NCI-H146 treated with DMSO at 0.1 percent for 48 hours (cell line): ENCODE measurements around the gene EIF2B2.
"Not testable (repeated sequence)": the region's sequence is repeated elsewhere in the genome, so short reads cannot be mapped to it uniquely, and the experiment has no call there.

ENCODE experiments used
- DNase-seq: peaks from one replicate; lab custom pipeline; 2025; ENCODE audit not compliant: unreplicated experiment; lab: John Stamatoyannopoulos, UW

The EIF2B2 gene

DNA sequence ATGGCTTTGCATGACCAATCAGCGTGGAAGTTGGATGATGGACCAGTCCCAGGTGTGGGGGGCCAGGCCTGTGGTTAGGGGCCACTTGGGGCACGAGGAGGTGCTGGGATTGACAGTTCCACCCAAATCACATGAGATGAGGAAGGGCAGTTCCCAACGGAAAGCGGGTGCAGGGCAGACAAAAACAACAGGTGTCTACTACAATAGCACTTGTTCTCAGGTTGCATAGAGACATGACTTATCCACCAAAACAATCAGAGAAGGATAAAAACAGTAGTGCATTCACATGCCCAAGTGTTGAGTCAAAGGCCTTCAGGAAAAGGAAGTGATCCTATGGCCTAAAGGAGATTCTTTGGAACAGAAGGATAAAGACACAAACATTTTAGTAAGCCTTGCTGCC is 14.6 kb upstream of the EIF2B2 start:
- no peak for DNase-seq

DNA sequence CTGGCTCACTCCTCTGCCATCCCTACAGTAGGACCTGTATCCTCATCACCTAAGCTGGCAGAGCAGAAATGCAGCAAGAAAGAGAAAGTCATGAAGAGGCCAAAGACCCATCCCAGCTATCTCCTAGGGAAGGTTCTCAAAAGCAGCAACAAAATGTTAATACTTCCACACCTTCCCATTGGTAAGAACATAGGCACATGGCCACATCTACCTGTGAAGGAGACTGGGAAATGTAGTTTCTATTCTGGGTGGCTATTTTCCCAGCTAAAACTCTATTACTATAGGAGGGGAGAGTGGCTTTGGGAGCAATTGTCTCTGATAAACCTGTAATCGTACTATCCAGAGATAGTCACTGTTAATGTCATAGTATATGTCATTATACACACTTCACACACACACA is 13.7 kb upstream of the EIF2B2 start:
- DNase-seq, result no peak

DNA sequence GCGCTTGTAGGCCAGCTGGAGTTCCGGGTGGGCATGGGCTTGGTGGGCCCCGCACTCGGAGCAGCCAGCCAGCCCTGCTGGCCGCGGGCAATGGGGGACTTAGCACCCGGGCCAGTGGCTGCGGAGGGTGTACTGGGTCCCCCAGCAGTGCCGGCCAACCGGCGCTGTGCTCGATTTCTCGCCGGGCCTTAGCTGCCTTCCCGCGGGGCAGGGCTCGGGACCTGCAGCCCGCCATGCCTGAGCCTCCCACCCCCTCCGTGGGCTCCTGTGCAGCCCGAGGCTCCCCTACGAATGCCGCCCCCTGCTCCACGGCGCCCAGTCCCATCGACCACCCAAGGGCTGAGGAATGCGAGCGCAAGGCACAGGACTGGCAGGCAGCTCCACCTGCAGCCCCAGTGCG is 8.5 kb upstream of the EIF2B2 start:
- DNase-seq, result not testable (repeated sequence)

DNA sequence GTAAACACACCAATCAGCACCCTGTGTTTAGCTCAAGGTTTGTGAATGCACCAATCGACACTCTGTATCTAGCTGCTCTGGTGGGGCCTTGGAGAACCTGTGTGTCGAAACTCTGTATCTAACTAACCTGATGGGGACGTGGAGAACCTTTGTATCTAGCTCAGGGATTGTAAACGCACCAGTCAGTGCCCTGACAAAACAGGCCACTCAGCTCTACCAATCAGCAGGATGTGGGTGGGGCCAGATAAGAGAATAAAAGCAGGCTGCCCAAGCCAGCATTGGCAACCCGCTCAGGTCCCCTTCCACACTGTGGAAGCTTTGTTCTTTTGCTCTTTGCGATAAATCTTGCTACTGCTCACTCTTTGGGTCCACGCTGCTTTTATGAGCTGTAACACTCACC is 6.9 kb upstream of the EIF2B2 start:
- not testable (repeated sequence) for DNase-seq

DNA sequence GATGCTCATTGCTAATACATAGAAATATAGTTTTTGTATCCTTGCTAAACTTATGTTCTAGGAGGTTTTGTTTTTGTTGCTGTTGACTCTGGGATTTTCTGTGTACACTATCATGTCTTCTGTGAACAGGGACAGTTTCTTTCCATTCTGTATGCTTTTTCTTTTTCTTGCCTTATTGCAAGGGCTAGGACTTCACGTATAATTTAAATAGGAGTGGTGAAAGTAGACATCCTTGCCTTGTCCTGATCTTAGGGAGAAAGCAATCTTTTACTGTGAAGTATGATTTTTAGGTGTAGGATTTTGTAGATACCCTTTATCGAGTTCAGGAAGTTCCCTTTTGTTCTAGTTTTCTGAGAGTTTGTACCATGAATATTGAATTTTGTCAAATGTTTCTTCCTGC is 1.5 kb upstream of the EIF2B2 start:
- DNase-seq, result no peak

DNA sequence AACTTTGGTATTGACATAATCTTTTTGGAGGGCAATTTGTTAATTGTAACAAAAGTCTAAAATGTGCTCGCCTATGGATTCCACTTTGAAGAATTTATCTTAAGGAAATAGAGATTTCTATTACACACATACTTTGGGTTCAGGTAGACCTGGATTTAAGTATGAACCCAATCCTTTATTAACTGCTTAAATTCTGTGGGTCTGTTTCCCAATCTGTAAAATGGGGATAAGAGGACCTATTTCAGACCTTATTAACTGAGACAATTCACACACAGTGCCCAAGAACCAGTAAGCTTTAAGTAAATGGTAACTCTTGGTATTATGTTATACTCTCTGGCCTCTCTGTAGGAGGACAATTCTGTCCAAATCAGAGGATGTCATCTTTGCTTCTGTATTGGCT is 822 bp upstream of the EIF2B2 start:
- DNase-seq, result no peak

DNA sequence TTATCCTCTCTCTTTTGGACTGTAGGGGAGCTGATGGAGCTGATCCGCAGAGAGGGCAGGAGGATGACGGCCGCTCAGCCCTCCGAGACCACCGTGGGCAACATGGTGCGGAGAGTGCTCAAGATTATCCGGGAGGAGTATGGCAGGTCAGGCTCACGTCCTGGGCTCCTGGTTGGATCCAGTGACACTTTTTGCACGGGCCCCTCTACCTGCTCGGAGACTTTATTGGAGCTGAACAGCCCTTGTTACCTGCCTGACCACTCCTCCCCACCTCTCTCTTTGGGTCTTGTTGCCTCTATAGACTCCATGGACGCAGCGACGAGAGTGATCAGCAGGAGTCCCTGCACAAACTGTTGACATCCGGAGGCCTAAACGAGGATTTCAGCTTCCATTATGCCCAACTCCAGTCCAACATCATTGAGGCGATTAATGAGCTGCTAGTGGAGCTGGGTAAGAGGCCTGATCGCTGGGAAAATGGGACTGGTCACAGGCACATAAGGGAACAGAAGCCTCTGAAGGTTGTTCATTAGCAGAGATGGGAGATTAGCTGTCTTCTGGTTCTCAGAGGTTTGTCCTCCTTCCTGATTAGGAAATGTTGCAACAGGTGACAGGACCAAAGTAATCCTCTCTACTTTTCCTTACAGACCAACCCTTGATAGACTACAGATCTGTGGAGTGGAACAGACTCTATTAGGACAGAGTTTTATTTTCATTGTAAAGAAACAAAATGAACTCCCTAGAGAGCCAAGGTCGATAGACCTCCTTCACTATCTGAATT is 718 bp downstream of the EIF2B2 start:
- DNase-seq, result no peak

DNA sequence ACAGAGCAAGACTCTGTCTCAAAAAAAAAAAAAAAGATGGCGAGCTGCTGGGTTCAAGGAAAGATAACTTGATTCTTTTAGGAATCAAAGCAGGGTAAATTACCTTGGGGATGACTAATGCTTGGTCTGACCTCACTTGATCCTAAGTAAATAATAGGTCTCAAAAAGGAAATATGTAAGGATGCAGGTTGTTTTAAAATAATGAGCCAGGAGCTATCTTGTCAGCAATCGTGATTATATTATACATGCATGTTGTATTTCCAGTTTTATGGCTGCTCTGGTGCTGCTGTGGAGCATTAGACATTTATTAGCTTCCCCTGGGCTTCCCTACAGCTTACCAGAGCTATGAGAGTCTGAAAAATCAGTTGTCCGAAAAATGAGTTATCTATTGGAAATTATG is 2.6 kb downstream of the EIF2B2 start:
- no peak for DNase-seq

DNA sequence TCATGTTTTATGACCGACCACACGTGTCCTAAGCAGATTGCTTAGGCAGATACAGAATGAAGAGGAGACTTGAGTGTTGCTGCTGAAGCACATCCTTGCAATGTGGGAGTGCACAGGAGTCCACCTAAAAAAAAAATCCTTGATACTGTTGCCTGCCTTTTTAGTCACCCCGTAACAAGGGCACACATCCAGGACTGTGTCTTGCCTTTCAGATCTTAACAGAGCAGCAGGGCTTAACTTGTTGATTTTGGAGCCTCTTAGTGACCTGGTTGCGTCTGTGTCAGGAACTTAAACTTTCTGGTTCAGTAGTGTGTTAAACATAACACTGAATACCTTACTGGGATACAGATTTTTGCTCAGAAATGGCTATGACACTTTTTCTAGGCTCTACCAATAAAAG is 6.5 kb downstream of the EIF2B2 start:
- no peak for DNase-seq

DNA sequence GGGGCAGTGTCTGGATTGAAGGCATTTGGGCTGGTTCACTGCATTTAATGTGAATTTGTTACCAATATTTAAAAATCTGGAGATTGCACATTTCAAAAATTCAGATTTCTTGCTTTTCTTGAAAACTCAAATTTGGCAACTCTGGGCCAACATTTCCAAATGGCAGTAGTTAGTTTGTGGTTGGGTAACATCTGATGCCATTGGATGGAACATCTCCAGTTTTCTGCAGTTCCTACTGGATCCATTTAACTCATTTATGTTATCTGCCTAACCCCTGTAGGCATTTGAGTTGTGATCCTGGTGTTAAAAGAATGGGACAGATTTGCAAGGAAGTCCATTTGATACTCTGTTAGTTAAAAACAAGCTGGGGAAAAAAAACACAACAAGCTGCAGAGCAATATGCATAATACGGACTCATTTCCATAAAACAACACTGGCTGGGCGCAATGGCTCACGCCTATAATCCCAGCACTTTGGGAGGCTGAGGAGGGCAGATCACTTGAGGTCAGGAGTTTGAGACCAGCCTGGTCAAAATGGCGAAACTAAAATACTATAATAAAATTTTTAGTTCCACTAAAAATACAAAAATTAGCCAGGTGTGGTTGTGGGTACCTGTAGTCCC is 7.9 kb downstream of the EIF2B2 start:
- no peak for DNase-seq

DNA sequence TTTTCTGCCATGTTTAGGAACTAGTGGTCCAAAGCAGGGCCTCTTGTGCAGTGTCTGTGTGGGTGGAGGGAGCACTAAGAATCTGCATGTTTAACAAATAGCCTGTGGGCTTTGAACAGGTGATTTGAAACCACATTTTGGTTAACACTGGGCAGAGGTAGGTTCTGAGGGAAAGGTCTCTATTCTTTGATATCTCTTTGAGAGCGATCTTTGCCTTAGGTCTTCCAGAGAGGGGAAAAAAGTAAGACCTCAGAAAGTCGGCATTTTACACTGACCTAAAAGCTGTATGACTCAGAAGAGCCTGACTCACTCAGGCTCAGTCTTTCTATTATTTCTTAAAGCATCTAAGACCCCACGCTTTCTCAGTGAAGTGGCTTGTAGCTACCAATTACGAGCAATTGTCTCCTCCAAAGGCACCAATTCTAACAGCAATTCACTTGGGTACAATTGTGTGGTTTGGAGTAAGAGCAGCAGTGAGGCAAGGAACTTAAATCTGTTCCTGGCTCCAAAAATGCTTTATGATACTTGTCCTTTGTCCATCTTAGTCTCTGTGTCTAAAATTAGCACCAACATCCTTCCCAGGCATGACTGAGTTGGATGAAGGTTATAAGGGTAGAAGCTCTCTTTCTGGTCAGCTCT is 8.8 kb downstream of the EIF2B2 start:
- DNase-seq, result no peak

DNA sequence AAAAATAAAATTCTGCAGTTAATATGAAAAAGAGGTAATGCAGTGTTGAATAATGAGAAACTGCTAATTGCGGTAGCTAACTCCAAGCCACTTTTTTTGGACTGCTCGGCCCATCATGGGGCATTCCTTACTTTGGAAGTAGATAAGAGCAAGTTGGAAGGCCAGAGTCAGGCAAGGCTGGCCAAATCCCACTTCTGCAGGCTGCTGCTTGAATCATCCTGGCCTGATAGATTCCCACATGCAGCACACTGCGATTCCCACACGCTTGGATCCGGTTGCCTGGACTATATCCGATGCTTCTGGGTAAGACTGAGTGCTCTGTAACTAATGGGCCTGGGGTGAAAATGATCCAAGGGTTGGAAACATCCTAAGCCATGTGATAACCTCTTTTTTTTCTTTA is 10.6 kb downstream of the EIF2B2 start:
- no peak for DNase-seq

DNA sequence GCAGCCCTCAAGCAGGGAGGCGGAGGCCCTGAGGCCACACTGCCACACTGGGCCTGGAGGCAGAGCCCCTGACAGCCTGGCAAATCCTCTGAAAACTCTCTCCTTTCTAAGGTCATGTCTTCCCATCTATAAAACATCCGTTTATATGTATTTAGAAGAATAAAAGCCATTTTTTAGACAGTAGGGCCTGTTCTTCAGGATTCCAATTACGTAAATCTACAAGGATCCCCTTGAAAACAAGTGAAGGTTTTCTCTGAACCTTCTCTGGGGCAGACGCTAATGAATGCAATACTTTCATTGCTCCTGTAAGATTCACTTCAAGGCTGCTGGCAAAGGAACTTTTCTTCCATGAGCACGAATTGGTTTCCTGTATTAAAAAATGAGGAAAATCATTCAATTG is 12.8 kb downstream of the EIF2B2 start:
- DNase-seq, result no peak

DNA sequence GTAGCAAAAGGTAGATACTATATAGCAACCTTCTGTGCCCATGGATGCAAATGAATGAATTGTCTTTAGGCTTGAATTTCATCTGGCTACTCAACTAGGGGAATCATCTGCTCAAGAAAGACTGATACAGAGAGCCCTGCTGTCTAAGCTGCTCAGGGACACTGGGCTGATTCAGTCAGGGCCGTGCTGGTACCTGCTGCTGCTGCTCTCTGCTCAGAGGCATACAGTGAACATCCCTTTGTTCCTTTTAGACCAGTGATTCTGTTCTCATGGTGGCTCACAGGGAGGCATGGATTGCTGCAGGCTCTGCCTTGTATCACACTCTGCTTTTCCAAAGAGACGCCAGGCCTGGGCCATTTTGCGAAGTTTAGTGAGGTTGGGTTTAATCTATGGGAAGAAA is 14.1 kb downstream of the EIF2B2 start:
- DNase-seq, result no peak

DNA sequence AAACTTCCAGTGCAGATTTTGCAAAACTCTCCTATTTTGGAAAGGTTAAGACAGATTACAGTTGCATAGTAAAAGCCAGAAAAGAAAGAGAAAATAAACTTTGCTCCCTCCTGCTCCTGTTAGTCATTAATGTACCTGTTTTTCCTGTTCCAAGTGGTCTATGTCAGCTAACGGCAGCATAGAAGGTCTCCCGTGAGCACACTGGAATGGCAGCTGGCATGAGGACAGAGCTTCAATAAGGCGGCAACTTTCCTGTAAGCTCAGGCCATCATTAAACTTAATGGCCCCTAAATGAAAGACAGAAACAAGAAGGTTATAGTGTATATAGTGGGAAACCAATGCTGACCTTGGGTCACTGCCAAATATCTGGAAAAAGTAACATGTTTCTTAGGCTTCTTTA is 16.0 kb downstream of the EIF2B2 start:
- DNase-seq, result no peak

DNA sequence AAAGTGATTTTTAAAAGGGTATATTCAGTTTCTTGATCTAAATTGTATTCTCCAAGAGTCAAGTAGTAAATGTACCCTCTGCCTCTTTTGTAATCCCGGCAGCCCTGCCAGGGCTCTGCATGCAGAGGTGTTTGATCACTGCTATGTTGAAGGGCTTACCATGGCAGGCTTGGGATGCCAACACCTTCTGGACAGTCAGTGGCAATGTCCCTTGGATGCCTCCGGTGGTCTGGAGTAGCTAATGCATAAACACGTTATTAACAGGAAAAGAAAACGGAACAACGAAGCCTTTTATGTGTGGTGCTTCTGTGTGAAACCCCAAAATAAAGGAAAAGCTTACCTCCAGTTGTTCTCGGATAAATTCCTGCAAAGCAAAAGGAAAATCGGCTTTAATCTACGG is 19.9 kb downstream of the EIF2B2 start:
- DNase-seq, result no peak

DNA sequence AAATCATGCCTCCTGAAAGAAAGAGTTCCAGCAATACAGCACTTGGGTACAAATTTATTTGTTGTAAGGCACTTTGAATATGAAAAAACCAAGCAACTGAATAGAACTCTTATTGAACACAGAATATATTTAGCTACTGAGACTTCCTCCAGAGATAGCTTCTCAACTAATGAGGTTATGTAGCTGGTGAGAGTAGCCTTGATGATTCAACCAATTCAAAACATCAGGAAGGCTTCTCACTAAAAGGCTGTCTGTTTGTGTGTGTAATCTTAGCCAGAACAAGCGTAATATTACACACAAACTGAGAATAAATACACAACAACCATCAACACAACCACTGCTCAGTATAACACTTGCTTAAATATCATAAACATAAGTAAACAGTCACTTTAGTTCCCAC is 20.4 kb downstream of the EIF2B2 start:
- no peak for DNase-seq

DNA sequence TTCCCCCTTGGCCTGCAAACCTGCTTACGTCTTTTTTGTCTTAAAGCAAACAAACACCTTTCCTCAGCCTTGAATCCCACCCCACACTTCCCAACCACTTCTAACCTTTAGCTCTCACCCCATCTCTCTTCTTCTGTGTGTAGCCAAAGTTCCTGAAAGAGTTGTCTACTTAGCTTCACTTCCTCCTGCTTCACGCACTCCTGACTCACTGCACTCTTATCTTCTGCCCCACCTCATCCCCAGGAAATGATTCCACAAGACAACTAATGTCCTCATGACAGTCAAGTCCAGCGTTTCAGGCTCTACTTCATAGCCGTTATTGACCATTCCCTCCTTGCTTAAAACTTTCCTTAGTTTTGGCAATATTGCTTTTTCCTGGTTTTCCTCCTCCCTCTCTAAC is 22.4 kb downstream of the EIF2B2 start:
- no peak for DNase-seq

DNA sequence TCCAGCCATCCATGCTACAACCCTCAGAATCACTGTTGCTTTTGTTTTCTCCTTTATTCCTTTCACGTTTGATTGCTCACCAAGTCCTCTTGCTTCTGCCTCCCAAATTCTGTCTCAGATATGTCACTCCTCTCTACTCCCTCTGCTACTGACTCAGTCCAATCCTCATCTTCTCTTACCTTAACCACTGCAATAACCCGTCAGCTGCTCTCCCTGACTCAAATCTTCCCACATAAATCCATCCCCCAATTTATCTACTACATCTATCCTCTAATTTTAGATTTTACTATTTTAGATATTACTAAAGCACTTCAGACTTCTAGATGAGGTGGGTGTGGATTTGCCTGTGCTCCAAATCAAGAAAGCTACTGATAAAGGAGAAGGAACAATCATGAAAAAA is 23.2 kb downstream of the EIF2B2 start:
- DNase-seq, result no peak

DNA sequence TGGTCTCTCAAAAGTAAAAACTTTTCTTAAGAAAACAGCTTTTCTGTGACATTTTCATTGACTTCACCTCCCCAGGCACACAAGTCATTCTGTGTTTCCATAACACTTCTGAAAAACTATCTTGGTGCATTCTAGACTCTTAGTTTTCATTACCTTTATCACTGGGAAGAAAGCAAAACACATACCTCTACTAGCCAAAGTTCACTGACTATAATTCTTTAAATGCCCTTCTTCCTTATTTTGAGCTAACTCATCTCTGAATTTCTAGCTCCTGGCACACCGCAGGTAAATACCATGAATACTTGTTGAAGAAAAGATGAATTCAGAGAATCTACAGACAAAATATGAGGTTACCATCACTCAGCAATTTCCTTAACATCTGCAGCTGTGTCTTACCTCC is 27.4 kb downstream of the EIF2B2 start:
- DNase-seq, result no peak

DNA sequence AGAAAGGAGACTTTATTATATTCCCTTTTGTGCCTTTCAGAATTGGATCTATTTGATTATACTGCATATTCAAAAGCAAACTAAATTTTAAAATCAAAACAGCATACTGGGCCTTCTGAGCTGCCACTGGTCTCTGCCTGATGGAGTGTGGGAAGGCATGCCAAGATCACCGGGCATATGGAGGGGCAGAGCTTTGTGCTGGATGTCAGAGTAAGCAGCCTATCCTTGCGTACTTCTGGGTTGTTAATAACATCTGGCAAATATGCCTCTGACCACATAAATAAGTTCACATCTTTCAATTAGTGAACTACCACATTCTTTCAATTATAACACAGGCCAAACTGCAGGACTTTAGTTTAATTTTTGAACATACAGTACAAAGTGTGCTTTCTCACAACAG is 30.2 kb downstream of the EIF2B2 start:
- DNase-seq, result no peak

DNA sequence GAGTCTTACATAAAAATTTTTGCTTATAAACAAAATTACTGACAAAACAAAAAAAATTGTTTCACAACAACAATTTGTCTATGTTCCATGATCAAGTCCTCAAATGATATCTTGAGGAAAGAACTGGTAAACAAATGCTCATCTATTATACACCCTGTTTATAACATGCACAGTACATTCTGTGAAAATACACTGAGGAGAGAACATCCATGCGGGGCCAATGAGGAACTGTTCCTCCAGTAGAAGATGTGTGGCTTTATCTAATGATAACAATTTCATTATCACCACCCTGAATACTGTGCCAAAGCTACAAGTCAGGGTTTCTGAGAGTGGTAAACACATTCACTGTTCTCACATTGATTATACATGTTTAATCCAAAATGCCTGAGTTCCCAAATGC is 37.8 kb downstream of the EIF2B2 start:
- DNase-seq, result no peak

DNA sequence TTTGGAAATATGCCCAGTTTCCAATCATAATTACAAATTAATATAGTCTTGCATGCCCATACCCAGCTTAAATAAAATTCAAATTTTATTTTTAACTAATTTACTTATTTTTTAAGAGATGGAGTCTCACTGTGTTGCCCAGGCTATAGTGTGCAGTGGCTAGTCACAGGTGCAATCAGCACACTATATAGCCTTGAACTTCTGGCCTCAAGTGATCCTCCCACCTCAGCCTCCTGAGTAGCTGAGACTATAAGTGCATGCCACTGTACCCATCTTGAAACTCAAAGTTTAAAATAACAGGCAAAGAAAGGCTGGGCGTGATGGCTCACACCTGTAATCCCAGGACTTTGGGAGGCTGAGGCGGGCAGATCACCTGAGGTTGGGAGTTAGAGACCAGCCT is 38.2 kb downstream of the EIF2B2 start:
- DNase-seq, result no peak
